ENCODE data around the gene VPS41. TPM values are rescaled to one million over a fixed set of nuclear protein-coding genes. Genes with fewer than 3 reads are reported as not detected.
A peak's percentile ranks its signal among the peaks of the same experiment; 100 is the strongest.

Gene VPS41
- total RNA-seq, 1 experiment from 2014 or later: 11.4 TPM

- no peak for DNase-seq (ENCODE audit: low spot score)
Observed at GRCh38 chr7:38817526-38817925, 91.5 kb downstream of the VPS41 start.

- DNase-seq (ENCODE audit: low spot score): no peak
Observed at GRCh38 chr7:38813768-38814167, 95.2 kb downstream of the VPS41 start.

- no peak for DNase-seq (ENCODE audit: low spot score)
Observed at GRCh38 chr7:38806912-38807311, 102.1 kb downstream of the VPS41 start.

- no peak for DNase-seq (ENCODE audit: low spot score)
Observed at GRCh38 chr7:38801786-38802185, 107.2 kb downstream of the VPS41 start.

- DNase-seq (ENCODE audit: low spot score): no peak
Observed at GRCh38 chr7:38798552-38799267, 110.3 kb downstream of the VPS41 start.

GRCh38 chr7:38796626-38797501, 112.1 kb downstream of the VPS41 start:
- DNase-seq (ENCODE audit: low spot score): peak; percentile 92

- no peak for DNase-seq (ENCODE audit: low spot score)
Observed at GRCh38 chr7:38795593-38795992, 113.4 kb downstream of the VPS41 start.

GRCh38 chr7:38781991-38782390, 127.0 kb downstream of the VPS41 start:
- no peak for DNase-seq (ENCODE audit: low spot score)

- no peak for DNase-seq (ENCODE audit: low spot score)
Observed at GRCh38 chr7:38777609-38778008, 131.4 kb downstream of the VPS41 start.

- no peak for DNase-seq (ENCODE audit: low spot score)
Observed at GRCh38 chr7:38775506-38776175, 133.3 kb downstream of the VPS41 start.

- no peak for DNase-seq (ENCODE audit: low spot score)
Observed at GRCh38 chr7:38773430-38773829, 135.6 kb downstream of the VPS41 start.

GRCh38 chr7:38760226-38760625, 148.8 kb downstream of the VPS41 start:
- no peak for DNase-seq (ENCODE audit: low spot score)

- DNase-seq (ENCODE audit: low spot score): no peak
Observed at GRCh38 chr7:38759028-38759427, 150.0 kb downstream of the VPS41 start.

GRCh38 chr7:38757931-38758330, 151.1 kb downstream of the VPS41 start:
- DNase-seq (ENCODE audit: low spot score): no peak

GRCh38 chr7:38756521-38756920, 152.5 kb downstream of the VPS41 start:
- no peak for DNase-seq (ENCODE audit: low spot score)

- DNase-seq (ENCODE audit: low spot score): no peak
Observed at GRCh38 chr7:38753347-38753746, 155.6 kb downstream of the VPS41 start.

GRCh38 chr7:38751416-38751815, 157.6 kb downstream of the VPS41 start:
- no peak for DNase-seq (ENCODE audit: low spot score)

GRCh38 chr7:38748056-38748610, 160.9 kb downstream of the VPS41 start:
- DNase-seq (ENCODE audit: low spot score): peak; percentile 26

GRCh38 chr7:38746438-38746837, 162.6 kb downstream of the VPS41 start:
- DNase-seq (ENCODE audit: low spot score): no peak

GRCh38 chr7:38744746-38745145, 164.2 kb downstream of the VPS41 start:
- DNase-seq (ENCODE audit: low spot score): no peak

GRCh38 chr7:38743899-38744298, 165.1 kb downstream of the VPS41 start:
- DNase-seq (ENCODE audit: low spot score): no peak

GRCh38 chr7:38740041-38740440, 168.9 kb downstream of the VPS41 start:
- DNase-seq (ENCODE audit: low spot score): no peak
